Measurements from ENCODE around the gene NCOA1. TPM values are rescaled to one million over a fixed set of nuclear protein-coding genes. Genes with fewer than 3 reads are reported as not detected.

The NCOA1 gene
- polyA plus RNA-seq, 1 of the 3 experiments (the other 2 are of a cell fraction): 10.7 TPM

DNA sequence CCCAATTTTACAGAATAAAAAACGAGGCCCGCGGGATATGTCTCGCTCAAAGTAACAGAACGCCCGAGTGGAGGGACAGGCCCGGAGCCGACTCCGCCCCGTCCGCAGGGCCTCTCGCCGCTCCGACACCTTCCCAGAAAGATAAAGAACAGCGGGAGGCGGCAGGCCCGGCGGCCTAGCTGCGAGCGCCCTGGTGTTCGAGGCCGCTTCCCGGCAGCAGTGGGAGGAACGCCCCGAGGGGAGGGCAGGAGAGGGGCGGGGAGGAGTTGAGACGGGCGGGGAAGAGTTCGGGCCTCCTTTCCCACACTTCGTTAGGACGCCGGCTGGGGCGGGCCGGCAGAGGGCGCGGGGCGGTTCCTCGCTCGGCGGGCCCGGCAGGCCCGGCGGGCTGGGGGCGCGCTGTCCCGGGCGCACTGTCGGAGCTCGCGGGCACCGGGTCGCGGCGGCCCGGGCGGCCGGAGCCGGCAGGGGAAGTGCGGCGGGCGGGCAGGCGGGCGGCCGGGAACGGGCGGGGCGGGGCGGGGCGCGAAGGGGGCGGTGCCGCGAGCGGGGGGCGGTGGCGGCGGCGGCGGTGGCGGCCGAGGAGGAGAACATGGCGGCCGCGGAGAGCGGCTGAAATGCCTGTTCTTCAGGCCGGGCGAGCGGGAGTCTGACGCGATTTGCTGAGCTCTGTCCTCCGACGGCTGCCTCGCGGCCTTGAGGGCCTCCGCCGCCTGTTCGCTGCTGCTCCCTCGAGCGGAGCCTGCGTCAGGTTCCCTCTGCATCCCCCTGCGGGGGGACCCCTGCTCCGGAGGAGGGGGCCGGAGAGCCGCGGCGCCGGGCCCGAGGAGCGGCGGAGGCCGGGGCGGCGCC lies at the start of gene NCOA1 (continued):
- TF ChIP-seq, protein P1, sequence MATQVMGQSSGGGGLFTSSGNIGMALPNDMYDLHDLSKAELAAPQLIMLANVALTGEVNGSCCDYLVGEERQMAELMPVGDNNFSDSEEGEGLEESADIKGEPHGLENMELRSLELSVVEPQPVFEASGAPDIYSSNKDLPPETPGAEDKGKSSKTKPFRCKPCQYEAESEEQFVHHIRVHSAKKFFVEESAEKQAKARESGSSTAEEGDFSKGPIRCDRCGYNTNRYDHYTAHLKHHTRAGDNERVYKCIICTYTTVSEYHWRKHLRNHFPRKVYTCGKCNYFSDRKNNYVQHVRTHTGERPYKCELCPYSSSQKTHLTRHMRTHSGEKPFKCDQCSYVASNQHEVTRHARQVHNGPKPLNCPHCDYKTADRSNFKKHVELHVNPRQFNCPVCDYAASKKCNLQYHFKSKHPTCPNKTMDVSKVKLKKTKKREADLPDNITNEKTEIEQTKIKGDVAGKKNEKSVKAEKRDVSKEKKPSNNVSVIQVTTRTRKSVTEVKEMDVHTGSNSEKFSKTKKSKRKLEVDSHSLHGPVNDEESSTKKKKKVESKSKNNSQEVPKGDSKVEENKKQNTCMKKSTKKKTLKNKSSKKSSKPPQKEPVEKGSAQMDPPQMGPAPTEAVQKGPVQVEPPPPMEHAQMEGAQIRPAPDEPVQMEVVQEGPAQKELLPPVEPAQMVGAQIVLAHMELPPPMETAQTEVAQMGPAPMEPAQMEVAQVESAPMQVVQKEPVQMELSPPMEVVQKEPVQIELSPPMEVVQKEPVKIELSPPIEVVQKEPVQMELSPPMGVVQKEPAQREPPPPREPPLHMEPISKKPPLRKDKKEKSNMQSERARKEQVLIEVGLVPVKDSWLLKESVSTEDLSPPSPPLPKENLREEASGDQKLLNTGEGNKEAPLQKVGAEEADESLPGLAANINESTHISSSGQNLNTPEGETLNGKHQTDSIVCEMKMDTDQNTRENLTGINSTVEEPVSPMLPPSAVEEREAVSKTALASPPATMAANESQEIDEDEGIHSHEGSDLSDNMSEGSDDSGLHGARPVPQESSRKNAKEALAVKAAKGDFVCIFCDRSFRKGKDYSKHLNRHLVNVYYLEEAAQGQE (IDR thresholded peaks at IDR 0.05; ENCODE audit: low read depth, low read length): 0 out of 2 replicates have a peak, but pooled peaks have one; percentile 11
- TF ChIP-seq, protein P2, sequence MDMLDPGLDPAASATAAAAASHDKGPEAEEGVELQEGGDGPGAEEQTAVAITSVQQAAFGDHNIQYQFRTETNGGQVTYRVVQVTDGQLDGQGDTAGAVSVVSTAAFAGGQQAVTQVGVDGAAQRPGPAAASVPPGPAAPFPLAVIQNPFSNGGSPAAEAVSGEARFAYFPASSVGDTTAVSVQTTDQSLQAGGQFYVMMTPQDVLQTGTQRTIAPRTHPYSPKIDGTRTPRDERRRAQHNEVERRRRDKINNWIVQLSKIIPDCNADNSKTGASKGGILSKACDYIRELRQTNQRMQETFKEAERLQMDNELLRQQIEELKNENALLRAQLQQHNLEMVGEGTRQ (IDR thresholded peaks at IDR 0.05; ENCODE audit: borderline replicate concordance, low read depth, low read length): no peak
- no peak for TF ChIP-seq RCOR1 (IDR thresholded peaks at IDR 0.05; ENCODE audit: low read length)
- TF ChIP-seq NFIC (IDR thresholded peaks at IDR 0.05; ENCODE audit: borderline replicate concordance): no peak
- TF ChIP-seq GATA2 (CRISPR knock-in tag; IDR thresholded peaks at IDR 0.05): no peak; the same call in none of the 2 replicates
- TF ChIP-seq, protein P3, sequence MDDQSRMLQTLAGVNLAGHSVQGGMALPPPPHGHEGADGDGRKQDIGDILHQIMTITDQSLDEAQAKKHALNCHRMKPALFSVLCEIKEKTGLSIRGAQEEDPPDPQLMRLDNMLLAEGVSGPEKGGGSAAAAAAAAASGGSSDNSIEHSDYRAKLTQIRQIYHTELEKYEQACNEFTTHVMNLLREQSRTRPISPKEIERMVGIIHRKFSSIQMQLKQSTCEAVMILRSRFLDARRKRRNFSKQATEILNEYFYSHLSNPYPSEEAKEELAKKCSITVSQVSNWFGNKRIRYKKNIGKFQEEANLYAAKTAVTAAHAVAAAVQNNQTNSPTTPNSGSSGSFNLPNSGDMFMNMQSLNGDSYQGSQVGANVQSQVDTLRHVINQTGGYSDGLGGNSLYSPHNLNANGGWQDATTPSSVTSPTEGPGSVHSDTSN (IDR thresholded peaks at IDR 0.05): no peak
- TF ChIP-seq JUND (IDR thresholded peaks at IDR 0.05): no peak
- TF ChIP-seq EP300 (IDR thresholded peaks at IDR 0.05; ENCODE audit: borderline replicate concordance in 1 of 2, low read depth in 1 of 2, low read length in 1 of 2): no peak; a peak in 1 of 4 replicates
- TF ChIP-seq FOXJ3 (CRISPR knock-in tag; IDR thresholded peaks at IDR 0.05): no peak
- TF ChIP-seq SIN3A (IDR thresholded peaks at IDR 0.05; ENCODE audit: borderline replicate concordance, low read depth, low read length): 0 out of 2 replicates have a peak, but pooled peaks have one; percentile 54
- TF ChIP-seq ELF1 (IDR thresholded peaks at IDR 0.05): no peak
- TF ChIP-seq FOSL2 (IDR thresholded peaks at IDR 0.05; ENCODE audit: borderline replicate concordance, low read depth): no peak

DNA sequence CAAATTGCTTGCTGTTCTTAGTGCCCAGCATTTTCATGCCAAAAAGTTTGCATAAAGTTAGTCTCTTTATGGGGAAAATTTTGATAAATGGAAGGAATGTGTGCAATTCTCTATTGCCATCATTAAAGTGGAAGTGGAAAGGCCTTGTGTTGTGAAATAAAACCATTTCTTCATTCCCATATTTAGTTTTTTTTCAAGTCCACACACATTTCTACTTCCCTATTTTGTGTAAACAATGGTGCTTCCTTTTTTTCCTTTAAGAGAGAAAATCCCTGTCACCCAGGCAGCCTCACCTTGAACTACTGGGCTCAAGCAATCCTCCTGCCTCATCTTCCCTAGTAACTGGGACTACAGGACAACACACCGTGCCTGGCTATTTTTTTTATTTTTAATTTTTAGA lies 42.3 kb upstream of the NCOA1 start:
- no peaks in the 10 kb centered on the region for H3K79me2 ChIP-seq (ENCODE audit: insufficient read depth)
- H3K9me3 ChIP-seq: peaks cover 8% of the 10 kb centered on the region
- H3K4me1 ChIP-seq (ENCODE audit: control insufficient read depth in 1 of 2, insufficient read depth in 2 of 2, low read depth in 1 of 2, low read length in 1 of 2): peaks cover 0 to 3% of the 10 kb centered on the region in 2 experiments; a peak in 1 of 4 replicates
- H3K27ac ChIP-seq (ENCODE audit: low read depth in 2 of 2, low read length in 1 of 2): no peak overlapping the region
- H3K27me3 ChIP-seq (ENCODE audit: insufficient read depth): no peaks in the 10 kb centered on the region
- CTCF ChIA-PET: interaction anchor here (0.7 to 0.9 kb wide), 2 partner anchors 15 to 22 kb away, joined by 3 read pairs; no protein-coding TSS in a partner anchor
- no peak overlapping the region for H3K4me2 ChIP-seq
- POLR2A ChIA-PET: no interaction called here
- no peaks in the 10 kb centered on the region for H3F3A ChIP-seq (replicated peaks; ENCODE audit: insufficient read depth)
- no peak overlapping the region for H3K4me3 ChIP-seq (ENCODE audit: low read depth in 2 of 2, low read length in 1 of 2)
- H2AFZ ChIP-seq (ENCODE audit: low read depth): no peak overlapping the region
- H4K20me1 ChIP-seq (ENCODE audit: insufficient read depth): no peaks in the 10 kb centered on the region
- no peaks in the 10 kb centered on the region for H3K9me2 ChIP-seq
- no peak overlapping the region for H3K9ac ChIP-seq
- 59% methylated on average over 1 of the region's 1 CpG for WGBS (ENCODE audit: low lambda C conversion rate)
- DNase-seq: no peak
- H3K36me3 ChIP-seq (replicated peaks in 1 of 2; ENCODE audit: control insufficient read depth in 1 of 2, insufficient read depth in 2 of 2, low read length in 1 of 2): no peaks in the 10 kb centered on the region
- TF ChIP-seq SIN3A (IDR thresholded peaks at IDR 0.05; ENCODE audit: borderline replicate concordance, low read depth, low read length): no peak
- TF ChIP-seq, protein P4, sequence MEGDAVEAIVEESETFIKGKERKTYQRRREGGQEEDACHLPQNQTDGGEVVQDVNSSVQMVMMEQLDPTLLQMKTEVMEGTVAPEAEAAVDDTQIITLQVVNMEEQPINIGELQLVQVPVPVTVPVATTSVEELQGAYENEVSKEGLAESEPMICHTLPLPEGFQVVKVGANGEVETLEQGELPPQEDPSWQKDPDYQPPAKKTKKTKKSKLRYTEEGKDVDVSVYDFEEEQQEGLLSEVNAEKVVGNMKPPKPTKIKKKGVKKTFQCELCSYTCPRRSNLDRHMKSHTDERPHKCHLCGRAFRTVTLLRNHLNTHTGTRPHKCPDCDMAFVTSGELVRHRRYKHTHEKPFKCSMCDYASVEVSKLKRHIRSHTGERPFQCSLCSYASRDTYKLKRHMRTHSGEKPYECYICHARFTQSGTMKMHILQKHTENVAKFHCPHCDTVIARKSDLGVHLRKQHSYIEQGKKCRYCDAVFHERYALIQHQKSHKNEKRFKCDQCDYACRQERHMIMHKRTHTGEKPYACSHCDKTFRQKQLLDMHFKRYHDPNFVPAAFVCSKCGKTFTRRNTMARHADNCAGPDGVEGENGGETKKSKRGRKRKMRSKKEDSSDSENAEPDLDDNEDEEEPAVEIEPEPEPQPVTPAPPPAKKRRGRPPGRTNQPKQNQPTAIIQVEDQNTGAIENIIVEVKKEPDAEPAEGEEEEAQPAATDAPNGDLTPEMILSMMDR (IDR thresholded peaks at IDR 0.05): no peak
- TF ChIP-seq, protein P5, sequence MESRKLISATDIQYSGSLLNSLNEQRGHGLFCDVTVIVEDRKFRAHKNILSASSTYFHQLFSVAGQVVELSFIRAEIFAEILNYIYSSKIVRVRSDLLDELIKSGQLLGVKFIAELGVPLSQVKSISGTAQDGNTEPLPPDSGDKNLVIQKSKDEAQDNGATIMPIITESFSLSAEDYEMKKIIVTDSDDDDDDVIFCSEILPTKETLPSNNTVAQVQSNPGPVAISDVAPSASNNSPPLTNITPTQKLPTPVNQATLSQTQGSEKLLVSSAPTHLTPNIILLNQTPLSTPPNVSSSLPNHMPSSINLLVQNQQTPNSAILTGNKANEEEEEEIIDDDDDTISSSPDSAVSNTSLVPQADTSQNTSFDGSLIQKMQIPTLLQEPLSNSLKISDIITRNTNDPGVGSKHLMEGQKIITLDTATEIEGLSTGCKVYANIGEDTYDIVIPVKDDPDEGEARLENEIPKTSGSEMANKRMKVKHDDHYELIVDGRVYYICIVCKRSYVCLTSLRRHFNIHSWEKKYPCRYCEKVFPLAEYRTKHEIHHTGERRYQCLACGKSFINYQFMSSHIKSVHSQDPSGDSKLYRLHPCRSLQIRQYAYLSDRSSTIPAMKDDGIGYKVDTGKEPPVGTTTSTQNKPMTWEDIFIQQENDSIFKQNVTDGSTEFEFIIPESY (IDR thresholded peaks at IDR 0.05; ENCODE audit: borderline replicate concordance, low read depth): no peak
- TF ChIP-seq POLR2AphosphoS5 (IDR thresholded peaks at IDR 0.05; ENCODE audit: low read depth, low read length): no peak
- TF ChIP-seq RFX5 (IDR thresholded peaks at IDR 0.05; ENCODE audit: low read length): no peak
- TF ChIP-seq CHD2 (IDR thresholded peaks at IDR 0.05; ENCODE audit: low read length, partially characterized antibody): no peak
- TF ChIP-seq EZH2phosphoT487 (IDR thresholded peaks at IDR 0.05; ENCODE audit: borderline replicate concordance, low read depth): no peak
